ENCODE results near the gene MALAT1. TPM values are rescaled to one million over a fixed set of nuclear protein-coding genes. Genes with fewer than 3 reads are reported as not detected.

MALAT1 gene
- total and polyA plus RNA-seq, 4 donors: 228 to 18,225 (median 8,236) TPM

GRCh38 chr11:65554057-65554818, 55.4 kb downstream of the MALAT1 start:
- Histone ChIP-seq H3K27me3 (ENCODE audit: control insufficient read depth in 1 of 2, insufficient read depth in 2 of 2, low read length in 1 of 2) (no peaks in the 10 kb centered on the region), H3K36me3 (ENCODE audit: control insufficient read depth in 1 of 2, insufficient read depth in 2 of 2, low read length in 1 of 2) (peaks cover 0 to 2% of the 10 kb centered on the region in 2 donors), H3K4me3 (ENCODE audit: low read length in 2 of 2) (no peak overlapping the region), H3K27ac (ENCODE audit: low read depth in 1 of 2, low read length in 2 of 2) (no peak overlapping the region), H3K4me1 (ENCODE audit: control insufficient read depth in 1 of 2, insufficient read depth in 2 of 2, low read length in 2 of 2) (no peaks in the 10 kb centered on the region), H3K9me3 (ENCODE audit: control insufficient read depth, low read length) (no peaks in the 10 kb centered on the region)
- DNase-seq (no peak), ATAC-seq (ENCODE audit: low FRiP score) (no peak)
- intact Hi-C loops (cut with DNase I): no loop called here
- 70 to 76% methylated on average over 26 to 27 of the region's 27 CpGs for WGBS, 2 donors

- Histone ChIP-seq H3K4me3 (ENCODE audit: low read length in 2 of 2) (no peak overlapping the region), H3K36me3 (ENCODE audit: control insufficient read depth in 1 of 2, insufficient read depth in 2 of 2, low read length in 1 of 2) (peaks cover 0 to 2% of the 10 kb centered on the region in 2 donors), H3K9me3 (ENCODE audit: control insufficient read depth, low read length) (no peaks in the 10 kb centered on the region), H3K27me3 (ENCODE audit: control insufficient read depth in 1 of 2, insufficient read depth in 2 of 2, low read length in 1 of 2) (no peaks in the 10 kb centered on the region), H3K4me1 (ENCODE audit: control insufficient read depth in 1 of 2, insufficient read depth in 2 of 2, low read length in 2 of 2) (no peaks in the 10 kb centered on the region), H3K27ac (ENCODE audit: low read depth in 1 of 2, low read length in 2 of 2) (no peak overlapping the region)
- 56 to 68% methylated on average over 4 of the region's 4 CpGs for WGBS, 2 donors
- no peak for DNase-seq
- no peak for ATAC-seq (ENCODE audit: low FRiP score)
- intact Hi-C loops (cut with DNase I): no loop called here
These were observed 56.1 kb downstream of the MALAT1 start for GRCh38 chr11:65554842-65555430.

- Histone ChIP-seq H3K9me3 (ENCODE audit: control insufficient read depth, low read length) (no peaks in the 10 kb centered on the region), H3K27ac (ENCODE audit: low read depth in 1 of 2, low read length in 2 of 2) (no peak overlapping the region), H3K27me3 (ENCODE audit: control insufficient read depth in 1 of 2, insufficient read depth in 2 of 2, low read length in 1 of 2) (no peaks in the 10 kb centered on the region), H3K36me3 (ENCODE audit: control insufficient read depth in 1 of 2, insufficient read depth in 2 of 2, low read length in 1 of 2) (peaks cover 0 to 2% of the 10 kb centered on the region in 2 donors), H3K4me3 (ENCODE audit: low read length in 2 of 2) (no peak overlapping the region), H3K4me1 (ENCODE audit: control insufficient read depth in 1 of 2, insufficient read depth in 2 of 2, low read length in 2 of 2) (no peaks in the 10 kb centered on the region)
- intact Hi-C loops (cut with DNase I): no loop called here
- DNase-seq (peak; percentile 86 to 92), ATAC-seq (ENCODE audit: low FRiP score) (no peak)
- 12 to 13% methylated on average over 6 of the region's 6 CpGs for WGBS, 2 donors
These were observed 56.9 kb downstream of the MALAT1 start for GRCh38 chr11:65555693-65556231.

Other genes starting within 250 kb of the MALAT1 start
- 1 to 10 TPM; 3.4 to 9.2 TPM for gene POLA2, start 237.1 kb upstream of the MALAT1 start, total RNA-seq
- 1 to 10 TPM; 3.0 to 4.1 TPM for gene POLA2, start 237.1 kb upstream of the MALAT1 start, polyA plus RNA-seq
- gene CDC42EP2, start 184.2 kb upstream of the MALAT1 start, total RNA-seq: 10 to 100 TPM; 16.2 to 20.9 TPM
- 1 to 10 TPM; 2.3 to 3.5 TPM for gene CDC42EP2, start 184.2 kb upstream of the MALAT1 start, polyA plus RNA-seq
- gene DPF2, start 165.2 kb upstream of the MALAT1 start, total RNA-seq: 10 to 100 TPM; 51.3 to 59.6 TPM
- 10 to 100 TPM; 16.4 to 41.1 TPM for gene DPF2, start 165.2 kb upstream of the MALAT1 start, polyA plus RNA-seq
- gene TIGD3, start 144.3 kb upstream of the MALAT1 start, total RNA-seq: under 1 TPM in 1 of 2 donors, not detected in 1; 0.16 TPM
- gene TIGD3, start 144.3 kb upstream of the MALAT1 start, polyA plus RNA-seq: under 1 TPM in 1 of 2 donors, not detected in 1; 0.88 TPM
- 10 to 100 TPM in 1 of 2 donors, 1 to 10 TPM in 1; 9.1 to 16.0 TPM for gene SLC25A45, start 116.4 kb upstream of the MALAT1 start, total RNA-seq
- gene SLC25A45, start 116.4 kb upstream of the MALAT1 start, polyA plus RNA-seq: 10 to 100 TPM in 1 of 2 donors, 1 to 10 TPM in 1; 5.6 to 10.7 TPM
- gene FRMD8, start 112.4 kb upstream of the MALAT1 start, total RNA-seq: 10 to 100 TPM; 27.8 to 39.5 TPM
- 10 to 100 TPM; 16.8 to 19.2 TPM for gene FRMD8, start 112.4 kb upstream of the MALAT1 start, polyA plus RNA-seq
- 1,000 to 10,000 TPM; 1,566 to 1,734 TPM for gene NEAT1, start 76.2 kb upstream of the MALAT1 start, total RNA-seq
- 1,000 to 10,000 TPM in 1 of 2 donors, 100 to 1,000 TPM in 1; 239 to 1,307 TPM for gene NEAT1, start 76.2 kb upstream of the MALAT1 start, polyA plus RNA-seq
- gene SCYL1, start 26.0 kb downstream of the MALAT1 start, total RNA-seq: 10 to 100 TPM; 74.0 to 74.4 TPM
- gene SCYL1, start 26.0 kb downstream of the MALAT1 start, polyA plus RNA-seq: 10 to 100 TPM; 31.3 to 98.9 TPM
- gene LTBP3, start 59.3 kb downstream of the MALAT1 start, total RNA-seq: 100 to 1,000 TPM; 280 to 473 TPM
- 100 to 1,000 TPM in 1 of 2 donors, 10 to 100 TPM in 1; 40.1 to 467 TPM for gene LTBP3, start 59.3 kb downstream of the MALAT1 start, polyA plus RNA-seq
- gene ZNRD2, start 71.4 kb downstream of the MALAT1 start, total RNA-seq: 10 to 100 TPM; 21.7 to 29.3 TPM
- 10 to 100 TPM; 37.1 to 42.5 TPM for gene ZNRD2, start 71.4 kb downstream of the MALAT1 start, polyA plus RNA-seq
- gene FAM89B, start 73.5 kb downstream of the MALAT1 start, total RNA-seq: 10 to 100 TPM; 49.5 to 64.3 TPM
- 10 to 100 TPM; 67.5 to 83.4 TPM for gene FAM89B, start 73.5 kb downstream of the MALAT1 start, polyA plus RNA-seq
- 100 to 1,000 TPM; 235 to 266 TPM for gene EHBP1L1, start 77.0 kb downstream of the MALAT1 start, total RNA-seq
- gene EHBP1L1, start 77.0 kb downstream of the MALAT1 start, polyA plus RNA-seq: 100 to 1,000 TPM in 1 of 2 donors, 10 to 100 TPM in 1; 53.2 to 316 TPM
- gene KCNK7, start 96.8 kb downstream of the MALAT1 start, total RNA-seq: 1 to 10 TPM in 1 of 2 donors, under 1 TPM in 1; 0.93 to 1.3 TPM
- 1 to 10 TPM in 1 of 2 donors, not detected in 1; 7.3 TPM for gene KCNK7, start 96.8 kb downstream of the MALAT1 start, polyA plus RNA-seq
- gene MAP3K11, start 115.2 kb downstream of the MALAT1 start, total RNA-seq: 10 to 100 TPM; 51.3 to 87.9 TPM
- 10 to 100 TPM; 34.2 to 78.8 TPM for gene MAP3K11, start 115.2 kb downstream of the MALAT1 start, polyA plus RNA-seq
- gene PCNX3, start 116.7 kb downstream of the MALAT1 start, total RNA-seq: 10 to 100 TPM; 24.8 to 28.8 TPM
- 10 to 100 TPM in 1 of 2 donors, 1 to 10 TPM in 1; 3.9 to 50.0 TPM for gene PCNX3, start 116.7 kb downstream of the MALAT1 start, polyA plus RNA-seq
- 10 to 100 TPM; 67.0 to 75.1 TPM for gene SIPA1, start 139.1 kb downstream of the MALAT1 start, total RNA-seq
- gene SIPA1, start 139.1 kb downstream of the MALAT1 start, polyA plus RNA-seq: 100 to 1,000 TPM in 1 of 2 donors, 10 to 100 TPM in 1; 25.2 to 147 TPM
- 100 to 1,000 TPM in 1 of 2 donors, 10 to 100 TPM in 1; 98.2 to 108 TPM for gene RELA, start 163.9 kb downstream of the MALAT1 start, total RNA-seq
- 10 to 100 TPM; 28.8 to 73.8 TPM for gene RELA, start 163.9 kb downstream of the MALAT1 start, polyA plus RNA-seq
- 10 to 100 TPM; 59.8 to 64.4 TPM for gene KAT5, start 213.2 kb downstream of the MALAT1 start, total RNA-seq
- gene KAT5, start 213.2 kb downstream of the MALAT1 start, polyA plus RNA-seq: 100 to 1,000 TPM in 1 of 2 donors, 10 to 100 TPM in 1; 29.2 to 120 TPM
- 10 to 100 TPM; 53.5 to 57.6 TPM for gene RNASEH2C, start 221.8 kb downstream of the MALAT1 start, total RNA-seq
- 100 to 1,000 TPM in 1 of 2 donors, 10 to 100 TPM in 1; 80.1 to 113 TPM for gene RNASEH2C, start 221.8 kb downstream of the MALAT1 start, polyA plus RNA-seq

All from aorta (tissue), 5 donors.